K562 (cell line): ENCODE results near the gene MPC1. TPM values are rescaled to one million over a fixed set of nuclear protein-coding genes. Genes with fewer than 3 reads are reported as not detected.

ENCODE experiments used
- ARID1B ChIP-seq: fragments of 450-650 bp; IDR thresholded peaks from 2 replicates; pipeline ENCODE4 v1.6.1; 2016; ENCODE audit warnings: antibody characterized with exemption, mild to moderate bottlenecking, inconsistent platforms
- CTBP1 ChIP-seq: fragments of 450-650 bp; IDR thresholded peaks from 2 replicates; pipeline ENCODE4 v1.6.1; 2016; ENCODE audit warnings: borderline replicate concordance
- FOSL1 ChIP-seq: fragments of 200-800 bp; sonication (Bioruptor generic); conservative IDR thresholded peaks from 2 replicates; pipeline ENCODE4 v1.6.1; 2016; ENCODE audit warnings: missing genetic modification characterization, missing compliant biosample characterization
- FOXA3 ChIP-seq, 2 experiments: fragments of 450-650 bp in 1 of 2; sonication (generic) in 1 of 2; formaldehyde crosslinking; IDR thresholded peaks in 1 of 2; conservative IDR thresholded peaks in 1 of 2; 2 replicates each; pipeline versions ENCODE4 v1.4.0 to v1.8.0; 2020 to 2022; ENCODE audit warnings: mild to moderate bottlenecking in 2 of 2, missing genetic modification reagents in 1 of 2
- HCFC1 ChIP-seq: IDR thresholded peaks from 2 replicates; pipeline ENCODE4 v1.6.1; 2012; ENCODE audit warnings: low read depth, low read length, improper control_type of control experiment
- HLTF ChIP-seq: fragments of 450-650 bp; IDR thresholded peaks from 2 replicates; pipeline ENCODE4 v1.6.1; 2016
- HMGN3 ChIP-seq: IDR thresholded peaks from 2 replicates; pipeline ENCODE4 v1.6.1; 2011; ENCODE audit warnings: borderline replicate concordance, low read depth, mild to moderate bottlenecking, mixed read lengths, low read length; ENCODE audit not compliant: insufficient read length; ENCODE audit errors: extremely low read depth
- L3MBTL2 ChIP-seq: fragments of 450-650 bp; IDR thresholded peaks from 2 replicates; pipeline ENCODE4 v1.6.1; 2016; ENCODE audit warnings: mild to moderate bottlenecking, moderate library complexity
- NFIC ChIP-seq: fragments of 450-650 bp; IDR thresholded peaks from 2 replicates; pipeline ENCODE4 v1.6.1; 2017; ENCODE audit warnings: mild to moderate bottlenecking, inconsistent platforms
- NFYB ChIP-seq: IDR thresholded peaks from 2 replicates; pipeline ENCODE4 v1.6.1; 2011; ENCODE audit warnings: mild to moderate bottlenecking, moderate library complexity; ENCODE audit not compliant: insufficient read length; ENCODE audit errors: extremely low read depth
- PHF21A ChIP-seq: fragments of 450-650 bp; IDR thresholded peaks from 2 replicates; pipeline ENCODE4 v1.6.1; 2017; ENCODE audit warnings: low read depth, borderline replicate concordance
- PHF8 ChIP-seq: fragments of 200-600 bp; sonication (generic); IDR thresholded peaks from 2 replicates; pipeline ENCODE4 v1.6.1; 2012; ENCODE audit warnings: mixed run types, mild to moderate bottlenecking, inconsistent platforms, low read length, moderate library complexity, borderline replicate concordance
- POLR2AphosphoS5 ChIP-seq: IDR thresholded peaks from 2 replicates; pipeline ENCODE4 v1.6.1; 2011; ENCODE audit warnings: mild to moderate bottlenecking, low read depth, low read length, moderate library complexity; ENCODE audit not compliant: control insufficient read depth, insufficient read depth
- SMARCA5 ChIP-seq: fragments of 450-650 bp; IDR thresholded peaks from 2 replicates; pipeline ENCODE4 v1.6.1; 2016
- SMC3 ChIP-seq: conservative IDR thresholded peaks from 2 replicates; pipeline ENCODE4 v1.6.1; 2011; ENCODE audit warnings: low read depth, low read length, improper control_type of control experiment; ENCODE audit not compliant: insufficient read depth
- ZBTB7A ChIP-seq: IDR thresholded peaks from 2 replicates; pipeline ENCODE4 v1.6.1; 2011; ENCODE audit warnings: low read depth, mild to moderate bottlenecking, low read length, moderate library complexity, borderline replicate concordance; ENCODE audit not compliant: control insufficient read depth
- ZNF217 ChIP-seq: sonication (generic); formaldehyde crosslinking; IDR thresholded peaks from 2 replicates; pipeline ENCODE4 v1.8.0; 2022; ENCODE audit warnings: mild to moderate bottlenecking, missing genetic modification reagents
- ZNF431 ChIP-seq: sonication (generic); formaldehyde crosslinking; IDR thresholded peaks from 2 replicates; pipeline ENCODE4 v1.8.0; 2022; ENCODE audit warnings: mild to moderate bottlenecking, missing genetic modification reagents
- polyA plus RNA-seq, 8 experiments: library from polyadenylated mRNA; depleted of rRNA in 4 of 8; stranded (reverse) in 5 of 8; unstranded in 3 of 8; fragments of >200 nt; fragmentation: Nextera tagmentation in 2 of 8; fragmentation: Illumina TruSeq in 1 of 8; extraction: Ambion mirVana in 2 of 8; extraction: Trizol in 1 of 8; gene quantifications; 2 replicates each; pipeline versions ENCODE4 v1.2.1 to v1.2.3, GENCODE V29; 2011 to 2014; ENCODE audit warnings: inconsistent platforms in 1 of 8, missing spikeins in 1 of 8
- total RNA-seq, 7 experiments: library from RNA; depleted of rRNA in 6 of 7; stranded (reverse); fragments of >200 nt in 6 of 7; fragmentation: Illumina TruSeq in 2 of 7; extraction: Trizol in 2 of 7; gene quantifications; 2 replicates each; pipeline versions ENCODE4 v1.2.1 to v1.2.3, GENCODE V29; 2011 to 2021; ENCODE audit warnings: low replicate concordance in 1 of 7
- TF ChIP-seq, protein P1 (sequence below): fragments of 450-650 bp; conservative IDR thresholded peaks from 2 replicates; pipeline ENCODE4 v1.6.1; 2016; ENCODE audit warnings: missing genetic modification characterization, low read depth, mild to moderate bottlenecking, missing compliant biosample characterization, moderate library complexity
- TF ChIP-seq, protein P2 (sequence below), 2 experiments: fragments of 450-650 bp in 1 of 2; sonication (generic) in 1 of 2; formaldehyde crosslinking in 1 of 2; IDR thresholded peaks in 1 of 2; conservative IDR thresholded peaks in 1 of 2; 2 replicates each; pipeline versions ENCODE4 v1.6.1 to v1.8.1; 2016 to 2023; ENCODE audit warnings: mild to moderate bottlenecking in 2 of 2, moderate library complexity in 2 of 2, inconsistent platforms in 1 of 2, missing genetic modification reagents in 1 of 2
- TF ChIP-seq, protein P3 (sequence below), 2 experiments: IDR thresholded peaks; 2 replicates each; pipeline ENCODE4 v1.6.1; 2012; ENCODE audit warnings: improper control_type of control experiment in 2 of 2, low read depth in 2 of 2, low read length in 2 of 2, borderline replicate concordance in 1 of 2
- TF ChIP-seq, protein P4 (sequence below), 3 experiments: fragments of 200-800 bp in 1 of 3; sonication (Bioruptor generic) in 1 of 3; sonication (generic) in 1 of 3; formaldehyde crosslinking in 1 of 3; IDR thresholded peaks; 2 replicates each; pipeline versions ENCODE4 v1.6.1 to v1.8.0; 2016 to 2022; ENCODE audit warnings: mild to moderate bottlenecking in 2 of 3, missing compliant biosample characterization in 2 of 3, missing genetic modification characterization in 2 of 3, missing genetic modification reagents in 1 of 3

The MPC1 gene
- total and polyA plus RNA-seq, 9 of the 15 experiments (the other 6 are each of a cell fraction or from before 2014, with no cell fraction given) = 78.6 to 185 (median 138) TPM

DNA sequence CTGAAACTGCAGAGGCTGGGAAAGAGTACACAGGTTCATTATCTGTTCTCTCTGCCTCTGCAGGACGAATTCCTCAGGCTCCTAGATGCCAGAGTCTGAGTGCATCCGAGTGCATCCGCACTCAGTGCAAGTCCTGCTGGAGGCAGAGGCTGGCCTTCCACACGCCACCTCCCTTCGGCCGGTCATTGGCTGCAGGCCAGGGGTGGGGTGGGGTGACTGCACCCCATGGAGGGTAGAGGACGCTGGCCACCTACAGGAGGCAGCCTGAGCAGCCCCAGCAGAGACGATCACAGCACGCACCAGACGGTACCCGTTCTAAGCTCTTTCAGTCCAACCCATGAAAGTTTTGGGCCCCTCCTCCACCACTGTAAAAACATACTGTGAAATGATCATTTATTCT lies 52.1 kb downstream of the MPC1 start (continued):
- TF ChIP-seq ZBTB7A (peak; percentile 49; the same call in 1 of the 2 replicates), SMARCA5 (no peak), ZNF217 (no peak), CTBP1 (peak; percentile 95), HLTF (no peak), NFYB (peak; percentile 44), NFIC (peak; percentile 99), POLR2AphosphoS5 (0 out of 2 replicates have a peak, but pooled peaks have one; percentile 26), HMGN3 (peak; percentile 80), HCFC1 (peak; percentile 41; the same call in 1 of the 2 replicates), ARID1B (peak; percentile 30), ZNF431 (CRISPR knock-in tag) (no peak), PHF8 (no peak), FOXA3 (CRISPR knock-in tag; conservative IDR thresholded peaks at IDR 0.05 in 1 of 2, IDR thresholded peaks at IDR 0.05 in 1 of 2) (no peak), FOSL1 (0 out of 2 replicates have a peak, but pooled peaks have one; percentile 17), L3MBTL2 (peak; percentile 62), SMC3 (peak; percentile 49; the same call in 1 of the 2 replicates), PHF21A (0 out of 2 replicates have a peak, but pooled peaks have one; percentile 21)
- TF ChIP-seq, protein P1, sequence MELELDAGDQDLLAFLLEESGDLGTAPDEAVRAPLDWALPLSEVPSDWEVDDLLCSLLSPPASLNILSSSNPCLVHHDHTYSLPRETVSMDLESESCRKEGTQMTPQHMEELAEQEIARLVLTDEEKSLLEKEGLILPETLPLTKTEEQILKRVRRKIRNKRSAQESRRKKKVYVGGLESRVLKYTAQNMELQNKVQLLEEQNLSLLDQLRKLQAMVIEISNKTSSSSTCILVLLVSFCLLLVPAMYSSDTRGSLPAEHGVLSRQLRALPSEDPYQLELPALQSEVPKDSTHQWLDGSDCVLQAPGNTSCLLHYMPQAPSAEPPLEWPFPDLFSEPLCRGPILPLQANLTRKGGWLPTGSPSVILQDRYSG (tag) = no peak
- TF ChIP-seq, protein P2, sequence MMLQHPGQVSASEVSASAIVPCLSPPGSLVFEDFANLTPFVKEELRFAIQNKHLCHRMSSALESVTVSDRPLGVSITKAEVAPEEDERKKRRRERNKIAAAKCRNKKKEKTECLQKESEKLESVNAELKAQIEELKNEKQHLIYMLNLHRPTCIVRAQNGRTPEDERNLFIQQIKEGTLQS (IDR thresholded peaks at IDR 0.05) = no peak
- TF ChIP-seq, protein P2 (CRISPR knock-in tag; conservative IDR thresholded peaks at IDR 0.05) = 0 out of 2 replicates have a peak, but pooled peaks have one; percentile 17
- TF ChIP-seq, protein P3, sequence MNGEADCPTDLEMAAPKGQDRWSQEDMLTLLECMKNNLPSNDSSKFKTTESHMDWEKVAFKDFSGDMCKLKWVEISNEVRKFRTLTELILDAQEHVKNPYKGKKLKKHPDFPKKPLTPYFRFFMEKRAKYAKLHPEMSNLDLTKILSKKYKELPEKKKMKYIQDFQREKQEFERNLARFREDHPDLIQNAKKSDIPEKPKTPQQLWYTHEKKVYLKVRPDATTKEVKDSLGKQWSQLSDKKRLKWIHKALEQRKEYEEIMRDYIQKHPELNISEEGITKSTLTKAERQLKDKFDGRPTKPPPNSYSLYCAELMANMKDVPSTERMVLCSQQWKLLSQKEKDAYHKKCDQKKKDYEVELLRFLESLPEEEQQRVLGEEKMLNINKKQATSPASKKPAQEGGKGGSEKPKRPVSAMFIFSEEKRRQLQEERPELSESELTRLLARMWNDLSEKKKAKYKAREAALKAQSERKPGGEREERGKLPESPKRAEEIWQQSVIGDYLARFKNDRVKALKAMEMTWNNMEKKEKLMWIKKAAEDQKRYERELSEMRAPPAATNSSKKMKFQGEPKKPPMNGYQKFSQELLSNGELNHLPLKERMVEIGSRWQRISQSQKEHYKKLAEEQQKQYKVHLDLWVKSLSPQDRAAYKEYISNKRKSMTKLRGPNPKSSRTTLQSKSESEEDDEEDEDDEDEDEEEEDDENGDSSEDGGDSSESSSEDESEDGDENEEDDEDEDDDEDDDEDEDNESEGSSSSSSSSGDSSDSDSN (IDR thresholded peaks at IDR 0.05; ENCODE audit: borderline replicate concordance in 1 of 2, low read depth in 2 of 2, low read length in 2 of 2) = peak in 1 of 2 experiments; percentile 76; a peak in 1 of 4 replicates
- TF ChIP-seq, protein P4, sequence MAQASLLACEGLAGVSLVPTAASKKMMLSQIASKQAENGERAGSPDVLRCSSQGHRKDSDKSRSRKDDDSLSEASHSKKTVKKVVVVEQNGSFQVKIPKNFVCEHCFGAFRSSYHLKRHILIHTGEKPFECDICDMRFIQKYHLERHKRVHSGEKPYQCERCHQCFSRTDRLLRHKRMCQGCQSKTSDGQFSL (CRISPR knock-in tag; IDR thresholded peaks at IDR 0.05) = peak; percentile 79; the same call in 1 of the 2 replicates
- TF ChIP-seq, protein P4 (tag; IDR thresholded peaks at IDR 0.05) = no peak
